ENCODE data around the gene ABCA7.

ABCA7 gene

GRCh38 chr19:1002600-1002999 lies 37.3 kb upstream of the ABCA7 start:
- no peak for DNase-seq (ENCODE audit: low read depth in 3 of 3)

DNA sequence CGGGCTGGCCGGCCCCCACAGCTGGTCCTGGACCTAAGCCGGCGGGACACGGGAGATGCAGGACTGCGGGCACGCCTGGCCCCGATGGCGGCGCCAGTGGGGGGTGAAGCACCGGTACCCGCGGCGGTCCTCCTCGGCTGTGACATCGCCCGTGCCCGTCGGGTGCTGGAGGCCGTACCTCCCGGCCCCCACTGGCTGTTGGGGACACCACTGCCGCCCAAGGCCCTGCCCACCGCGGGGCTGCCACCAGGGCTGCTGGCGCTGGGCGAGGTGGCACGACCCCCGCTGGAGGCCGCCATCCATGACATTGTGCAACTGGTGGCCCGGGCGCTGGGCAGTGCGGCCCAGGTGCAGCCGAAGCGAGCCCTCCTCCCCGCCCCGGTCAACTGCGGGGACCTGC lies 36.6 kb upstream of the ABCA7 start:
- DNase-seq (ENCODE audit: low read depth in 3 of 3) = no peak

DNA sequence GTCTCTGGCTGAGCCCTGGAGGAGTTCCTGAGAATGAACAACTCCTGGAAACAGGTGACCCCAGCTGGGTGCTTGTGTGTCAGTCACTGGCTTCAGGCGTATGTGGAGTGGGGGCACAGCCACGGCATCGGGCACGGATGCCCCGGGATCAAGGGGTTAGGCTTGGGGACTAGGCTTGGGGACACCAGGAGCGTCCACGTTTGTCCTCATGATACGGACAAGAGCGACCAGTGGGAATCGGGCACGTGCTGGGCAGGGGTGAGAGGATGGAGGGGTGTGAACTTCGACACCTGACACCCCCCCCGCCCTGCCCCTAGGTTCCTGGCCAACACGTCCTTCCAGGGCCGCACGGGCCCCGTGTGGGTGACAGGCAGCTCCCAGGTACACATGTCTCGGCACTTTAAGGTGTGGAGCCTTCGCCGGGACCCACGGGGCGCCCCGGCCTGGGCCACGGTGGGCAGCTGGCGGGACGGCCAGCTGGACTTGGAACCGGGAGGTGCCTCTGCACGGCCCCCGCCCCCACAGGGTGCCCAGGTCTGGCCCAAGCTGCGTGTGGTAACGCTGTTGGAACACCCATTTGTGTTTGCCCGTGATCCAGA lies 35.6 kb upstream of the ABCA7 start:
- no peak for DNase-seq (ENCODE audit: low read depth in 3 of 3)

DNA sequence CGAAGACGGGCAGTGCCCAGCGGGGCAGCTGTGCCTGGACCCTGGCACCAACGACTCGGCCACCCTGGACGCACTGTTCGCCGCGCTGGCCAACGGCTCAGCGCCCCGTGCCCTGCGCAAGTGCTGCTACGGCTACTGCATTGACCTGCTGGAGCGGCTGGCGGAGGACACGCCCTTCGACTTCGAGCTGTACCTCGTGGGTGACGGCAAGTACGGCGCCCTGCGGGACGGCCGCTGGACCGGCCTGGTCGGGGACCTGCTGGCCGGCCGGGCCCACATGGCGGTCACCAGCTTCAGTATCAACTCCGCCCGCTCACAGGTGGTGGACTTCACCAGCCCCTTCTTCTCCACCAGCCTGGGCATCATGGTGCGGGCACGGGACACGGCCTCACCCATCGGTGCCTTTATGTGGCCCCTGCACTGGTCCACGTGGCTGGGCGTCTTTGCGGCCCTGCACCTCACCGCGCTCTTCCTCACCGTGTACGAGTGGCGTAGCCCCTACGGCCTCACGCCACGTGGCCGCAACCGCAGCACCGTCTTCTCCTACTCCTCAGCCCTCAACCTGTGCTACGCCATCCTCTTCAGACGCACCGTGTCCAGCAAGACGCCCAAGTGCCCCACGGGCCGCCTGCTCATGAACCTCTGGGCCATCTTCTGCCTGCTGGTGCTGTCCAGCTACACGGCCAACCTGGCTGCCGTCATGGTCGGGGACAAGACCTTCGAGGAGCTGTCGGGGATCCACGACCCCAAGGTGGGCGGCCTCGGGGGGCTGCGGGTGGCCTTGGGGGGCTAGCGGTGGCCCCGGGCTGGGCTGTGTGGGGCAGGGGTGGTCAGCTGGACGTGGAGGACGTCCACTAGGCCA lies 34.9 kb upstream of the ABCA7 start:
- DNase-seq (ENCODE audit: low read depth in 3 of 3) = no peak

DNA sequence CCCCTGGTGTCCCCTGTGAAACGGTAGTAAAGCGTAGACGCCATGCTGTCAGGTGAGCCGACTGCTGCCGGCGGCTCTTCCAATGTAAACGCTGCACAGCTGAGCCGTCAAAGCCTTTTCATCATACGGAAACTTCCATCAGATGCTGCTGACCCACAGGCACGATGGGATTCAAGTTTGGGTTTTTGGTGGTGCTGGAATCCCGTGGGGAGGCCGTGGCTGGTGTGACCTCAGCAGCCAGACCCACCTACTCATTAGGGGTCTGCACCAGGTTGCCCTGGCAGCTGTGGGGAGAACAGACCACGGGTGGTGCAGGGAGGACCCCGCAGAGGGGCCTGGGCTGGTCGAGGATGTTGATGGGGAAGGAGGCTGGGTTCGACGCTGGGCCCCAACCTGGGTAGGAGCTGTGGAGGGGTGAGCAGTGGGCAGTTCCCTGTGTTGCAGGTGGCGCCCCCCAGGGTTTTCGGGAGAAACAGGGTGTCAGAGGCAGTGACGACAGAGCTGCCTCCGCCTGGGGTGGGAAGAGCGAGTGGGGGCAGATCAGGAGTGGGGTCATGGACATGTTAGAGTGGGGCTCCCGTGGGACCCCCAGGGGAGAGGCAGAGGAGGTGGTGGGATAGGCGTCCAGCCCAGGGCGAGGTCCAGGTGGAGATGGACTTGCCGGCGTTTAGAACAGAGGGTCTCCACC lies 33.1 kb upstream of the ABCA7 start:
- no peak for DNase-seq (ENCODE audit: low read depth in 3 of 3)

GRCh38 chr19:1007399-1008251 lies 32.3 kb upstream of the ABCA7 start:
- no peak for DNase-seq (ENCODE audit: low read depth in 3 of 3)

DNA sequence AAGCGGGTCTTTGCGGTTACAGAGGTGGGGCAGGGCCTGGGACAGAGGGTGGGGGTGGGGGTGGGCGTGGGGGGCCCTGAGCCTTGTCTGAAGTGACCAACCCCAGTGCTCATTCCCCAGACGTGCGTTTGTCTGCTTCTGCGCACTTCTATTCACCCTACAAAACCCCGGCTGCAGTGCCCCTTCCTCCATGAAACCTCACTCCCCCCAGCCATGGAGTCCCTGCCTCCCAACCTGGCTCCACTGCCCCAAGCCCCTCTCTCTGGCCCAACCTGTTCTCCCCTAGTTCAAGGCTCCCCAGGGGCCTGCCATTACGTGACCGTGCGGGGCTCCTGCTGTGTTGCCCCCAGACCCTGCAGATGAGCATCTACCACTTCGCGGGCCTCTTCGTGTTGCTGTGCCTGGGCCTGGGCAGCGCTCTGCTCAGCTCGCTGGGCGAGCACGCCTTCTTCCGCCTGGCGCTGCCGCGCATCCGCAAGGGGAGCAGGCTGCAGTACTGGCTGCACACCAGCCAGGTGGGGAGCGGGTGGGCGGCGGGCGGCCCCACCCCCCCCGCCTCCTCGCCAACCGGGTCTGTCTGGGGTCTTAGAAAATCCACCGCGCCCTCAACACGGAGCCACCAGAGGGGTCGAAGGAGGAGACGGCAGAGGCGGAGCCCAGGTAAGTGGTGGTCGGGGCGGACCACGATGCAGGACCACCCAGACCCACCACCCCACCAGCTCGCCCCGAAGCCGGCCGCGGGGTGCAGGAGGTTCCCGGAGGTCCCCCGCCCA lies 31.5 kb upstream of the ABCA7 start:
- DNase-seq (ENCODE audit: low read depth in 3 of 3) = no peak

GRCh38 chr19:1009041-1009980 lies 30.6 kb upstream of the ABCA7 start:
- DNase-seq (ENCODE audit: low read depth in 3 of 3) = no peak

- DNase-seq (ENCODE audit: low read depth in 3 of 3) = no peak
Observed at GRCh38 chr19:1009981-1010538, 29.8 kb upstream of the ABCA7 start.

DNA sequence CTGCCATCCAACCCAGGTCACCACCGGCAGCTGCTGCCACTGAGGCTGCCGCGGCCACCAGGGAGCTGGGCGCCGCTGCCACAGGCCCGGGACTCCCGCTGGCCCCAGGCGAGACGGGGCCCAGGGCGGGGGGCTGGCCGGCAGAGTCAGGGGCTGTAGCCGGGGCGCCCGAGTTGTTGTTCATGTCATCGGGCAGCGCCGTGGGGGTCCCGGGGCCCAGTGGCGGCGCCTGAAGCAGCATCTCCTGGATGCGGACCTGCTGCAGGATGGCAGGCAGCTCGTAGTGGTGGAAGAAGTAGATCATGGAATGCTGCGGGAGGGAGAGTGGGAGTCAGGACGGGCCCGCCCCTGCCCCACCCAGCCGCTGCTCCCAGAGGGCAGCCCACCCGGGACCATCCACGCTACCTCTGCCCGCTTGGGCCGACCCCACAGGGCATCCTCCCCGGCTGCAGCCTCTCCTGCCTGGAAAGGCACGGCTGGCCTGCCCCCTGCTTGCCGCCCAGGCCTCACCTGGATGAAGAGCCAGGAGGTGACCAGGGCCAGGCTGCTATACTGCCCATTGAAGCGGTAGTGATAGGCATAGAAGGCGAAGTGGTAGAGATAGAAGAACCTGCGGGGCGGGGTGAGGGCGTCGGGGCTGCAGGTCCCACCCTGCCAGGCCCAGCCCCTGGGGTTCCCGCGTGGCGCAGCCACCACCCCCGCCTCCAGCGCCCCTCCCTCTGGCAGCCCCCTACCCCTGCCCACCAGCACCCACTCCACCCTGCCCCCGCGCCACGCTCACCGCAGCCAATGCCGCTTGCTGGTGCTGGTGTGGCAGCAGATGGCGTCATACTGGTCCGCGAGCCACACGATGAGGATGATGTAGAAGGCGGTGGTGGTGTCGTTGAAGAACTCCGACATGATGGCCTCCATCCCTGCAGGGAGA lies 29.1 kb upstream of the ABCA7 start:
- DNase-seq (ENCODE audit: low read depth in 3 of 3) = no peak

DNA sequence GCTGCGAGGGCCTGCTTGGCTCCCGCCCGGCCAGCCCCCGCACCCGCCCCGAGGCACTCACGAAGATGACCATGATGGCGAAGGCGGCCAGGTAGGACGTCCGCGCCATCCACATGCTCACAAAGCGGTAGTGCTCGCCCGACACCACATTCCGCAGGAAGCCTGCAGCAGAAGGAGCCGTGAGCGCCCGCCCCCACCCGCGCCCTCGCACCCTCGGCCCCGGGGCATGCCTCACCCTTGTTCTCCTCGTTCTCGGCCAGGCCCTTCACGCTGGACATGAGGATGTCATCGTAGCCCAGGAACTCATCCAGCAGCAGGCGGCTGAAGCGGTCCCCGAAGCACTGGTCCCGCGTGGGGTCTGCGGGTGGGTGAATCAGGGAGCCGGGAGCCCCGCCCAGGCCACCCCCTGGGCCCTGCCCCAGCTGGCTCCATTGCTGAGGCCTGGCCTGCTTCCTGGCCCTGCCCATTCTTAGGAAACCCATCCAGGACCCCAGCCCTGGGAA lies 28.0 kb upstream of the ABCA7 start:
- no peak for DNase-seq (ENCODE audit: low read depth in 3 of 3)

- DNase-seq (ENCODE audit: low read depth in 3 of 3) = no peak
Observed at GRCh38 chr19:1012334-1012733, 27.6 kb upstream of the ABCA7 start.

DNA sequence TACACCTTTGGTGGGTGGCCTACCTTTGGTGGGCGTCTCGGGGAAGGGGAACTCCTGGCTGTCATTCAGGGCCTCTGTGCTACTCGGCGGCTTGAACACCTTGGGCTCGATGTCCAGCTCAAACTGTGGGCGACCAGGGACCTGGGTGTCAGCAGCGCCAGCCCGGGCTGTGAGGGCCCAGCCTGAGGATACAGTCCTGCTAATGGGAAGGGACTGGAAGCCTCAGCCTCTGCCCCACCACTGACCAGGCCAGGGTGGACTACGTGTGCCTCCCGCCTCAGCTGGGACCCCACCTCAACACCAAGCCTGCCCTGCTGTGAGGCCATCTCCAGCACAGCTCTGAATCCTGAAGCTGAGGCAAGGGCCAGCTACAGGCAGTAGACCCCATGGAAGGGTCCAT lies 26.7 kb upstream of the ABCA7 start:
- DNase-seq (ENCODE audit: low read depth in 3 of 3) = no peak

- DNase-seq (ENCODE audit: low read depth in 3 of 3) = no peak
Observed at GRCh38 chr19:1014161-1015060, 25.5 kb upstream of the ABCA7 start.

GRCh38 chr19:1015061-1015781 lies 24.7 kb upstream of the ABCA7 start:
- DNase-seq (ENCODE audit: low read depth in 3 of 3) = no peak

DNA sequence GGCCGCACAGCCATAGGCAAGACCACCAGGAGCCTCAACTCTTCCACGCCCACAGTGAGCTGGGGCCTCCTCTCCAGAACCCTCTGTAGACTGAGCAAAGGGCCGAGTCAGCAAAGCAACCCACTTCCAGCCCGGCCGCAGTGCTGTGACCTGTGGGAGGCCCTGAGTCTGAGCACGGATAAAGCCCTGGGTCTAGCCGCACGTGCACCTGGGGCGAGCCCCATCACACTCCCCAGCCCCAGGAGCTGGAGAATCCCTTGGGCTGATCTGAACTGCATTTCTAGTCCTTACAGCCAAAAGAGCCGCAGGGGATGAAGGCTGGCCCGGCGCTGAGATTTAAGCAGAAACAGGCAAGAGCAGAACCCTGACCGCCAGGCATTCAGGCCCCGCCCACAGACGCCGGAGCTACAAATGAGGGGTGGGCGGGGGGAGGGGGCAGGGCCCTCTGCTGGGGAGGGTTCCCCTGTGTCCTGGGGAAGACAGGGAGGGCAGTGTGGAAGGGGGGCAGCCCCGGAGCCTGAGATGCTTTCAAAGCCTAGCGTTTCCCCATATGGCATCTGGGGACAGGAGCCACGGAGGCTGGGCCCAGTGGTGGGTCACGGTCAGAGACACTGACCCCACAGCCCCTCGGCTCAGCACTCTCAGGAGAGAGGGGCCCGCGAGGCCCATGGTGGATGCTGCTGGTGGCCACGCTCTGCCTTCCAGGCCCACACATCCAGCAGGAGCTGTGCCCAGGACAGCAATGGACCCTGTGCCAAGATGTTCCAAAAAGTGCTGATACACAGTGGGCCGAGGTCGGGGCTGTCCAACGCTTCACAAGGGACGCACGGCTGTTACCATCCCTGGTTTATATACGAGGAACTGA lies 23.9 kb upstream of the ABCA7 start:
- DNase-seq (ENCODE audit: low read depth in 3 of 3) = no peak
